Endothelial cell of umbilical vein (primary cell): ENCODE measurements around the gene ACTL7A. TPM values are rescaled to one million over a fixed set of nuclear protein-coding genes. Genes with fewer than 3 reads are reported as not detected.

ENCODE experiments used
- BruUV-seq: library from RNA; stranded (reverse); fragments of 400-500 nt; replicated peaks from 2 replicates; lab custom pipeline; 2021; lab: Mats Ljungman, UMichigan
- CTCF ChIA-PET: fragments of 300-600, 350-600 bp; sonication (Branson Sonifier 250); formaldehyde crosslinking; loops from one replicate; lab custom pipeline; 2021; ENCODE audit warnings: antibody characterized with exemption, inconsistent platforms; lab: Charles Lee
- POLR2A ChIA-PET: fragments of 300-600, 350-600 bp; sonication (Branson Sonifier 250); formaldehyde crosslinking; loops from one replicate; lab custom pipeline; 2021; ENCODE audit warnings: antibody characterized with exemption, inconsistent platforms; lab: Charles Lee
- DNase-seq: peaks from one replicate; pipeline ENCODE4 v3.0.0-alpha.2; 2011; ENCODE audit warnings: low read depth, low spot score
- FAIRE-seq: peaks from 2 replicates; lab custom pipeline; 2011; peaks lifted over from hg19 to GRCh38; lab: Jason Lieb, UNC
- H2AFZ ChIP-seq: 2 replicates; pipeline ENCODE4 v1.6.0; 2012; ENCODE audit warnings: low read depth, low read length, control low read depth, inconsistent platforms
- H3K27ac ChIP-seq: 2 replicates; pipeline ENCODE4 v1.5.1; 2011; ENCODE audit warnings: low read depth, mild to moderate bottlenecking, control low read depth, low read length, moderate library complexity; ENCODE audit not compliant: insufficient read depth
- H3K27me3 ChIP-seq, 2 experiments: 2 replicates each; pipeline versions ENCODE4 v1.6.0 to v1.6.1; 2011; ENCODE audit warnings: low read length in 2 of 2, mixed read lengths in 1 of 2; ENCODE audit not compliant: control insufficient read depth in 2 of 2, insufficient read depth in 2 of 2
- H3K36me3 ChIP-seq, 2 experiments: 2 replicates in 1 of 2; 3 replicates in 1 of 2; pipeline ENCODE4 v1.5.1; 2011; ENCODE audit warnings: low read length in 2 of 2, mild to moderate bottlenecking in 1 of 2, moderate library complexity in 1 of 2; ENCODE audit not compliant: control insufficient read depth in 2 of 2, insufficient read depth in 2 of 2; ENCODE audit errors: extremely low read depth in 1 of 2
- H3K4me1 ChIP-seq: 3 replicates; pipeline ENCODE4 v1.5.1; 2011; ENCODE audit warnings: mild to moderate bottlenecking, low read length; ENCODE audit not compliant: control insufficient read depth, insufficient read depth; ENCODE audit errors: extremely low read depth
- H3K4me2 ChIP-seq: 2 replicates; pipeline ENCODE4 v1.6.1; 2011; ENCODE audit warnings: low read length, control low read depth, mixed read lengths; ENCODE audit not compliant: insufficient read depth
- H3K4me3 ChIP-seq, 3 experiments: fragments of 200-600 bp in 1 of 3; sonication (generic), shearing (Covaris generic) in 1 of 3; replicated peaks in 1 of 3; 2 replicates each; pipeline ENCODE4 v1.5.1; 2011 to 2016; ENCODE audit warnings: control low read depth in 3 of 3, low read length in 3 of 3, mild to moderate bottlenecking in 2 of 3, inconsistent platforms in 1 of 3, low read depth in 1 of 3, moderate library complexity in 1 of 3; ENCODE audit not compliant: insufficient read depth in 1 of 3
- H3K79me2 ChIP-seq: 2 replicates; pipeline ENCODE4 v1.6.0; 2012; ENCODE audit warnings: low read length, inconsistent platforms; ENCODE audit not compliant: control insufficient read depth, insufficient read depth
- H3K9ac ChIP-seq: replicated peaks from 2 replicates; pipeline ENCODE3; 2011; ENCODE audit warnings: low read length, control low read depth; ENCODE audit not compliant: insufficient read depth; ENCODE audit errors: extremely low read depth
- H3K9me1 ChIP-seq: replicated peaks from 3 replicates; pipeline ENCODE4 v1.6.0; 2011; ENCODE audit warnings: mild to moderate bottlenecking, low read length; ENCODE audit not compliant: control insufficient read depth, insufficient read depth; ENCODE audit errors: extremely low read depth
- H3K9me3 ChIP-seq: replicated peaks from 2 replicates; pipeline ENCODE4 v1.5.1; 2012; ENCODE audit warnings: low read length, inconsistent platforms; ENCODE audit not compliant: control insufficient read depth, insufficient read depth
- H4K20me1 ChIP-seq: replicated peaks from 2 replicates; pipeline ENCODE3; 2011; ENCODE audit warnings: mild to moderate bottlenecking, low read length; ENCODE audit not compliant: control insufficient read depth, insufficient read depth; ENCODE audit errors: extremely low read depth
- EZH2 ChIP-seq: IDR thresholded peaks from 2 replicates; pipeline ENCODE4 v1.6.1; 2012; ENCODE audit warnings: borderline replicate concordance, low read depth, mild to moderate bottlenecking, moderate library complexity, low read length, inconsistent platforms; ENCODE audit not compliant: severe bottlenecking
- FOS ChIP-seq: IDR thresholded peaks from 2 replicates; pipeline ENCODE4 v1.6.1; 2011; ENCODE audit warnings: mild to moderate bottlenecking, low read length, moderate library complexity, borderline replicate concordance; ENCODE audit not compliant: insufficient read depth
- GATA2 ChIP-seq: IDR thresholded peaks from 2 replicates; pipeline ENCODE4 v1.7.0; 2011; ENCODE audit warnings: low read depth, mild to moderate bottlenecking, moderate library complexity, mixed read lengths, low read length; ENCODE audit not compliant: insufficient read length, insufficient read depth
- JUN ChIP-seq: IDR thresholded peaks from 2 replicates; pipeline ENCODE4 v1.6.1; 2011; ENCODE audit warnings: borderline replicate concordance, low read depth; ENCODE audit not compliant: insufficient read length, insufficient read depth
- MYC ChIP-seq: IDR thresholded peaks from one replicate; pipeline ENCODE4 v1.6.1; 2011; ENCODE audit warnings: mild to moderate bottlenecking, low read depth, low read length
- POLR2A ChIP-seq: IDR thresholded peaks from 2 replicates; pipeline ENCODE4 v1.6.1; 2012; ENCODE audit warnings: low read depth, mild to moderate bottlenecking, control low read depth, low read length
- POLR2AphosphoS5 ChIP-seq: IDR thresholded peaks from 2 replicates; pipeline ENCODE4 v1.6.1; 2012; ENCODE audit warnings: low read depth, mild to moderate bottlenecking, control low read depth, low read length, moderate library complexity; ENCODE audit not compliant: insufficient read depth
- dilution Hi-C: fragments of 300-500 bp; cut with MboI; formaldehyde crosslinking; loops from one replicate; pipeline ENCODE4 v1.15.0; 2019; ENCODE audit warnings: low sequenced_read_pairs; ENCODE audit not compliant: extremely low pct_ligation_motif_present
- intact Hi-C: fragments of 100-400 bp; cut with micrococcal nuclease; formaldehyde crosslinking; loops from one replicate; pipeline ENCODE4 v1.10.0; 2022
- polyA plus RNA-seq, 4 experiments: library from polyadenylated mRNA; depleted of rRNA in 3 of 4; stranded (reverse) in 3 of 4; unstranded in 1 of 4; fragments of >200 nt; gene quantifications; 2 replicates each; pipeline versions ENCODE4 v1.2.1 to v1.2.3, GENCODE V29; 2011 to 2012; ENCODE audit warnings: missing spikeins in 1 of 4
- total RNA-seq: library from RNA; stranded (reverse); gene quantifications from 2 replicates; pipeline ENCODE4 v1.2.3, GENCODE V29; 2021
- TF ChIP-seq, protein P1 (sequence below): IDR thresholded peaks from 2 replicates; pipeline ENCODE4 v1.6.1; 2011; ENCODE audit not compliant: insufficient read depth, insufficient read length
- TF ChIP-seq, protein P2 (sequence below), 2 donors: IDR thresholded peaks; 1 replicate in 1 of 2; 2 replicates in 1 of 2; pipeline ENCODE4 v1.5.1; 2011; ENCODE audit warnings: low read length in 2 of 2, mild to moderate bottlenecking in 2 of 2, moderate library complexity in 2 of 2, control low read depth in 1 of 2, inconsistent platforms in 1 of 2, low read depth in 1 of 2; ENCODE audit not compliant: insufficient read depth in 1 of 2; ENCODE audit errors: extremely low read depth in 1 of 2

Gene ACTL7A
- total and polyA plus RNA-seq, 2 donors (not counting 3 experiments of a cell fraction or from before 2014, with no cell fraction given), result not detected

DNA sequence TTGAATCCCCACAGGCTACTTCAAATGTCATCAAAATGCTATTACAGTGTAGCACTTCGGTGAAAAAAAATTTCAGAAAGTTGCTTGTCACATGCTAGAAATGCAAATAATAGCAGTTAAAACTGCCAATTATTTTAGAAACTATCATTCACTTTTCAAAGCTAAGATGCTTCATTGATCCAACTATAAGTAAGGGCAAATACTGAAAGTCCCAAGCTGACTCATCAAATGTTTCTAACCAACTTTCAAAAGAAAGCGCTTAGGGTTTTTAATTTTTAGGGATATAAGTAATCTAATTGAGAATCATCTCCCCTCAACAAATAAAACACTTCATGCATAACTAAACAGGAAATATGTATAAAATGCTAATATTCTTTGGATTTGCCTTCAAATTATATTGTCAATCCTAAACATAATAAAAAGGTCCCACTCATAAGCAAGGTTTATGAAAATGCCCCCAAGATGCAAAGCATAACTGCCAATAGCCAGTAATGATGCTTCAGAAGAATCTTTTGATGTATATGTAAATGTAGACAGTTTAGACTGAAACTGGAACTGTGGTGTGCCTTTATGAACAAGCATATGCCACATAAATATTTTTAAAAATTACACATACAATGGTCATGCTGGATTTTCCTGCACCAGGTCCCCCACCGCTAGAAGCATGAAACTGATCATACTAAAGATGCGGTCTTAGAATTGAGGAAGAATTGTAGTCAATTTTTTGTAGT lies 12.2 kb downstream of the ACTL7A start:
- H3K79me2 ChIP-seq, result no peaks in the 10 kb centered on the region
- H3K9me1 ChIP-seq, result no peaks in the 10 kb centered on the region
- H3K27ac ChIP-seq, result no peak overlapping the region
- intact Hi-C loops, result no loop called here
- H2AFZ ChIP-seq, result no peak overlapping the region
- CTCF ChIA-PET, result interaction anchor here (1.3 kb wide), 1 partner anchor 13 kb away, joined by 3 read pairs; no protein-coding TSS in a partner anchor
- no peaks in the 10 kb centered on the region for H4K20me1 ChIP-seq
- H3K27me3 ChIP-seq, result no peaks in the 10 kb centered on the region
- H3K4me3 ChIP-seq, result no peak overlapping the region
- POLR2A ChIA-PET, result no interaction called here
- H3K4me1 ChIP-seq, result no peaks in the 10 kb centered on the region
- dilution Hi-C loops, result no loop called here
- no peak for DNase-seq
- peaks cover 10 to 17% of the 10 kb centered on the region in 2 experiments for H3K36me3 ChIP-seq
- no TSS peak for BruUV-seq
- TF ChIP-seq EZH2 (no peak), MYC (no peak), POLR2AphosphoS5 (no peak), FOS (no peak), GATA2 (no peak), POLR2A (no peak), JUN (no peak)
- TF ChIP-seq, protein P1, sequence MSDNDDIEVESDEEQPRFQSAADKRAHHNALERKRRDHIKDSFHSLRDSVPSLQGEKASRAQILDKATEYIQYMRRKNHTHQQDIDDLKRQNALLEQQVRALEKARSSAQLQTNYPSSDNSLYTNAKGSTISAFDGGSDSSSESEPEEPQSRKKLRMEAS, result no peak
- TF ChIP-seq, protein P2, sequence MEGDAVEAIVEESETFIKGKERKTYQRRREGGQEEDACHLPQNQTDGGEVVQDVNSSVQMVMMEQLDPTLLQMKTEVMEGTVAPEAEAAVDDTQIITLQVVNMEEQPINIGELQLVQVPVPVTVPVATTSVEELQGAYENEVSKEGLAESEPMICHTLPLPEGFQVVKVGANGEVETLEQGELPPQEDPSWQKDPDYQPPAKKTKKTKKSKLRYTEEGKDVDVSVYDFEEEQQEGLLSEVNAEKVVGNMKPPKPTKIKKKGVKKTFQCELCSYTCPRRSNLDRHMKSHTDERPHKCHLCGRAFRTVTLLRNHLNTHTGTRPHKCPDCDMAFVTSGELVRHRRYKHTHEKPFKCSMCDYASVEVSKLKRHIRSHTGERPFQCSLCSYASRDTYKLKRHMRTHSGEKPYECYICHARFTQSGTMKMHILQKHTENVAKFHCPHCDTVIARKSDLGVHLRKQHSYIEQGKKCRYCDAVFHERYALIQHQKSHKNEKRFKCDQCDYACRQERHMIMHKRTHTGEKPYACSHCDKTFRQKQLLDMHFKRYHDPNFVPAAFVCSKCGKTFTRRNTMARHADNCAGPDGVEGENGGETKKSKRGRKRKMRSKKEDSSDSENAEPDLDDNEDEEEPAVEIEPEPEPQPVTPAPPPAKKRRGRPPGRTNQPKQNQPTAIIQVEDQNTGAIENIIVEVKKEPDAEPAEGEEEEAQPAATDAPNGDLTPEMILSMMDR (IDR thresholded peaks at IDR 0.05; ENCODE audit: extremely low read depth in 1 of 2, insufficient read depth in 1 of 2, low read depth in 1 of 2, low read length in 2 of 2), result no peak
- FAIRE-seq, result no peak
- H3K9ac ChIP-seq, result no peak overlapping the region
- H3K4me2 ChIP-seq, result no peak overlapping the region
- H3K9me3 ChIP-seq, result no peaks in the 10 kb centered on the region
